ENCODE measurements around the gene THSD8.
"Not testable (repeated sequence)": the region's sequence is repeated elsewhere in the genome, so short reads cannot be mapped to it uniquely, and the experiment has no call there.

Gene THSD8

GRCh38 chr19:12833738-12834565, 32.1 kb downstream of the THSD8 start:
- DNase-seq, result no peak

DNA sequence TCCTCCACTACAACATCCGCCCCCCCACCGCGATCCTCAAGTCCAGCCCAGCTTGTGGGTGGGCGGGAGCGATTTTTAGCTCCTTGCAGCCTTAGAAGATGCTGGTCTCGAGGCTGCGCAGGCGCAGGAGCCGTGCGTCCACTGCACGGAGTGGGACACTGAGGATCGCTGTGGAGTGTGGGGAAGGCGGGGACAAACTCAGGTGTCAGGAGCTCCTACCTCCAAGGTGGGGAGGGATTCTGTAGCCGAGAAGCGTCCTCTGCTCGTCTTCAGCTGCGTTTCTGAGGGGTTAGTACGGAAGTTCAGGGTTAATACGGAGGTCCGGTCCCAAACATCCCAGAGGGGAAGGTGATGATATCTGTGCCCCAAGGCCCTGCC, 32.7 kb downstream of the THSD8 start, which contains the start of gene RTBDN:
RTBDN (minus strand) TSS at position 14 of the 378 bp plus-strand sequence. CDS start 4,600 bp downstream, outside the sequence.
- DNase-seq, result no peak

DNA sequence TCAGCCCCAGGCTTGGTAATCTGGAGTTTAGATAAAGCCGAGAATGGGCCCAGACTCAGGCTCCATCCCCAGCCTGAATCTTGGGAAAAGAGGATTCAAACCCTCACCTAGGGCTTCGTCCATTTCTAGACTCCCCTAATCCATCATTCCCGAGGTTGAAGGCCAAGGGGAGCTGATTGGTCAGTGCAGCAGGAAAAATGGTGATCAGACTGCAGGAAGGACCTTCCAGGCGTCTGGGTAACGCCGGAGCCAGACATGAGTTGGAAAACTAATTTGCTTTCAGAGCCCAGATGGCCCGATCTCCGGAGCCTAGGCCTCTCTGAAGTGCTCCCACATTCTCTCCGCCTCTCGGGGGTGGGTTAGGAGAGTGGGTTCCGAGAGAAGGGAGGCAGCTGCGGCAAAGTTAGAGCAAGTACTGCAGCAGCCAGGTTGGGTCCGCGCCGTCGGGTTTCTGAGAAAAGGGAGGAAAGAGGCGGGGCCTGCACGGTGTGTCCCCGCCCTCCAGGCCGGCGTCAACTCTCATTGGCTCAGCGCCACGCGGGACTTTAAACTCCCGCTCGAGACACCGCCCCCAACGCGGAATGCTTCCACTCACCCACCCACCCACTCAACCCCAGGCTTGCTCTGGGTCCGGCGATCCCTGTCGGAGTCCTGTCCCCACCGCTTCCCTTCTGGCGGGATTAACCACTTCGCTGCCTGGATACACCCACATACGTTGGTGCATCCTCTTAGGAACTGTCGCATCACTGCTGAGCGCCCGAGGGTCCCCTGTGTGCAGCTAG, 33.3 kb downstream of the THSD8 start:
- DNase-seq, result peak in 1 of 2 experiments; percentile 46

GRCh38 chr19:12836529-12836863, 34.6 kb downstream of the THSD8 start:
- no peak for DNase-seq

DNA sequence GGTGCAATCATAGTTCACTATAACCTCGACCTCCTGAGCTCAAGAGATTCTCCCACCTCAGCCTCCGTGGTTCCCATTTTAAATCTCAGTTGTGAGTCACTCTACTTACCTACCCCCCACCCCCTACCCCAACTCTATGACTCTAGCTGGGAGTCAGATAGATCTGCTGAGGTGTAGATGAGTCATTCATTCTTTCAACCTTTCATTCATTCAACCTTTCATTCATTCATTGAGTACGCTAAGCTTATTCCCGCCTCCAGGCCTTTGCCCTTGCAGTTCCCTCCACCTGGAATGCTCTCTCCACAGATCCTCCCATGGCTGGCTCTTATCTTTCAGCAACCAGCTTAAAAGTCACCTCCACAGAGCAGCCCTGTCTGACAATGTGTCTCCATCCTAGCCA, 35.4 kb downstream of the THSD8 start:
- DNase-seq, result no peak

DNA sequence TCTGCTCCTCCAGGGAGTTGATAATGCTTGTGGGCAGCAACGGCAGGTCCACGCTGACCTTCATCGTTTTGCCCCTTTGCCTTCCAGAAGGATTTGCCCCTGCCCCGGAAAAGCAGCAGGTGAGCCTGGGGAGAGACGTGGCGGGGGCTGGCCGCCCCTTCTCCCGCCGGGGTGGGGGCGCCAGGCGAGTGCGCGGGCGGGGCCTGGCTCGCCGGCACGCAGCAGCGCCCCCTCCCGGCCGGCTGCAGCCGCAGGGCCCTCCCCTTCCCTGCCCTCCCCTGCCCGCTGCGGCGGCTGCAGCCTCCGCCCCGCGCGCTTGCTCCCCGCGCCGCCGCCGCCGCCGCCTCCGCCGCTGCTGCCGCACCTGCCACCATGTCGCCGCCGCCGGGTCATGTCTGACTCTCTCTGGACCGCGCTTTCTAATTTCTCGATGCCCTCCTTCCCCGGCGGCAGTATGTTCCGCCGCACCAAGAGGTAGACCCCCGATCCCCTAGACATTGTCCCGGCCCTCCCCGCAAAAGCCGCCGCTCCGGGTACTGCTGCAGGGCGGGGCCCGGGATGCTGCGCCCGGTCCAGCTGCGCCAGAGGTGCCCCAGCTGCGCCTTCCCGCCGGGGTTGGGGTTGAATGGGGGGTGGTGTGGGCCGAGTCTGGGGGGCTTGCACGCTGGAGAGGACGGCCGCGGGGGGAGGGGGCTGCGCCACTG, 36.5 kb downstream of the THSD8 start, which contains the start of gene MAST1:
MAST1 (plus strand) TSS at position 334 of the 704 bp plus-strand sequence; CDS start at position 392, 58 bp downstream.
- DNase-seq, result no peak

GRCh38 chr19:12838886-12839756, 37.3 kb downstream of the THSD8 start:
- no peak for DNase-seq

DNA sequence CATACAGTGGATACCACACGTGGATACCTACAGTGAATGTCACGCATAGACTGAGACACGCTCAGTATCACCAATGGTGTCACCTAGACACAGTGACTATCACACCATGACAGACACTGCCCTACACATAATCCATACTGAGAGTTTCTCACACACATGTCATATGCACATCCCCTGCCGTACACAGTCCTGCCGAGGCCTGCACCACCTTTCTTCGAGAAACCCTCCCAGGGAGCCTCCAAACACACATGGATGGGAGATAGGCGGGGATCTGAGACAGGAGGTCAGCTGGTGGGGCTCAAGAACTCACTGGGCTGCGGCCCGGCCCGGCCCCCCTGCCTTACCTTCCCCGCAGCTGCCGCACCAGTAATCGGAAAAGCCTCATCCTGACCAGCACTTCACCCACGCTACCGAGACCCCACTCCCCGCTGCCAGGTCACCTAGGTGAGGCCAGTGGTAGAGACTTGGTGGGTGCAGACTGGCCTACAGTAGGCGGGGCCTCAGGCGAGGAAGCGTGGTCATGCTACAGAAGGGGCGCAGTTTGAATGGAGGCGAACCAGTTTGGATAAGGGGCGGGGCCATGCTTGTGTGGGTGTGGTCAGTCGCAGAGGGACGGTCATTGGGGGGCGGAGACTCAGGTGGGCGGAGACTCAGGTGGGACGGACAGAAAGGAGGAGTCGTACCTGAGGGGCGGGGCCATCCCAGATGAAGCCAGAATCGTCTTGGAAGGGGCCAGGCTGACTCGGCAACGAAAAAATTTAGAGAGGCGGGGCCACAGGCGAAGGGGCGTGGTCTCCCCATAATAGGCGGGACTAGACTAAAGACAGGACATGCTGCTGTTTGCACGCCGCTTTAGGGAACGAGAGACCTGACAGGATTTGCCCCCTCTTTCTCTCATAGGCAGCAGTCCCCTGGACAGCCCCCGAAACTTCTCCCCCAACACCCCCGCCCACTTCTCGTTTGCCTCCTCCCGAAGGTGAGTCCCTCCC, 38.5 kb downstream of the THSD8 start:
- DNase-seq, result peak; percentile 50 to 66

- peak; percentile 47 to 59 for DNase-seq
These were observed 39.2 kb downstream of the THSD8 start for GRCh38 chr19:12841094-12841493.

DNA sequence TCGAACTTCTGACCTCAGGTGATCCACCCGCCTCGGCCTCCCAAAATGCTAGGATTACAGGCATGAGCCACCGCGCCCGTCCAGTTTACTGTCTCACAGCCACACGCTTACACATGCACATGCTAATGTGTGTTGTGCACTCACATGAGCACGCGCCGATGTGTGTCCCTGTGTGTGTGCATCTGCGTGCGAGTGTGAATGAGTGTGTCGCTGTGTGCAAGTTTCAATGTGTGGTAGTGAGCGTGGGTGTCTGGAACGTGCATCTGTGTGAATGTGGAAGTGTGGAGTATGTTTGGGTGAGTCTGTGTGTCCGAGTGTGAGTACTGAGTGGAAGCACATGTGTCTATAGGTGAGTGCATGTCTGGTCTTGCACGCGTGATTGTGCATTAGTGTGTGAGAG, 40.6 kb downstream of the THSD8 start:
- DNase-seq, result no peak

DNA sequence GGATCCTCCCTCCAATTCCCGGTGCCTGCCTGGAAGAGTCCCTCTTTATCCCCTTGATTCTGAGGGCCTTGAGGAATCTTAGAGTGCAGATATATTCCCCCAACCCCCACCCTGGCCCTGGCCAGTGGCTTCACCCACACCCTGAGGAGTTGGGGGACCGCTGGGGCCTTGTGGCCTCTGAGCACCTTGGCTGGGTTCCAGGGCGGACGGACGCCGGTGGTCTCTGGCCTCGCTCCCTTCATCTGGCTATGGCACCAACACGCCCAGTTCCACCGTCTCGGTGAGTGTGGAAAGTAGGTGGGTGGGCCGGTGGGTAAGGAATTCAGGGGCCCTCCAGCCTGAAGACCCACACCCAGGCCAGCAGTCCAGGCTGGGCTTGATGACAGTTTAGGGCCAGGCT, 41.5 kb downstream of the THSD8 start:
- DNase-seq, result no peak

GRCh38 chr19:12843999-12844732, 42.3 kb downstream of the THSD8 start:
- no peak for DNase-seq

DNA sequence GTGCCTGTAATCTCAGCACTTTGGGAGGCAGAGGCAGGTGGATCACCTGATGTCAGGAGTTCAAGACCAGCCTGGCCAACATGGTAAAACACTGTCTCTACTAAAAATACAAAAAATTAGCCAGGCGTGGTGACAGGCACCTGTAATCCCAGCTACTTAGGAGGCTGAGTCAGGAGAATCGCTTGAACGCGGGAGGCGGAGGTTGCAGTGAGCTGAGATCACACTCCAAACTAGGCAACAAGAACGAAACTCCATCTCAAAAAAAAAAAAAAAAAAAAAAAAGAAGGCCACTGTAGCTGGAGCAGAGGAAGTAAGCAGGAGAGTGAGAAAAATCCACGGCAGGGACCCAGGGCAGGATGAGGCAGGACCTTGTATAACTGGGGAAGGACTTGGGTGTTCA, 44.7 kb downstream of the THSD8 start:
- DNase-seq, result not testable (repeated sequence)

- DNase-seq, result peak in 1 of 2 experiments; percentile 29
These were observed 45.6 kb downstream of the THSD8 start for GRCh38 chr19:12847159-12848139.
